Natural killer cell (primary cell): Measurements from ENCODE around the gene JPH2. TPM values are rescaled to one million over a fixed set of nuclear protein-coding genes. Genes with fewer than 3 reads are reported as not detected.

ENCODE experiments used
- ATAC-seq, 3 donors: fragments of 150-1000 bp in 2 of 3; fragments of 200-7000 bp in 1 of 3; cut with Tn5 transposase; 1 replicate in 1 of 3; 2 replicates in 2 of 3; pipeline ENCODE4 v1.10.0; 2021; ENCODE audit warnings: mild to moderate bottlenecking in 2 of 3, moderate library complexity in 2 of 3
- DNase-seq, 2 donors: peaks; one replicate each; pipeline versions ENCODE4 v3.0.0 to v3.0.0-alpha.2; 2013 to 2021; ENCODE audit warnings: mixed read lengths in 1 of 2
- H3K27ac ChIP-seq: one replicate; pipeline ENCODE4 v1.5.1; 2013; ENCODE audit warnings: mild to moderate bottlenecking, low read length
- H3K27me3 ChIP-seq: one replicate; pipeline ENCODE4 v1.6.1; 2013; ENCODE audit warnings: low read length; ENCODE audit not compliant: control insufficient read depth, insufficient read depth
- H3K36me3 ChIP-seq: one replicate; pipeline ENCODE4 v1.6.1; 2013; ENCODE audit warnings: low read length; ENCODE audit not compliant: control insufficient read depth, insufficient read depth
- H3K4me1 ChIP-seq: one replicate; pipeline ENCODE4 v1.6.1; 2013; ENCODE audit warnings: low read length; ENCODE audit not compliant: control insufficient read depth, insufficient read depth
- H3K4me3 ChIP-seq: one replicate; pipeline ENCODE4 v1.5.1; 2013; ENCODE audit warnings: low read length
- H3K9me3 ChIP-seq: one replicate; pipeline ENCODE4 v1.6.1; 2013; ENCODE audit warnings: low read length; ENCODE audit not compliant: control insufficient read depth, insufficient read depth
- H3K27ac Mint-ChIP-seq, 2 donors: one replicate each; pipeline ENCODE4 v1.8.0; 2022; ENCODE audit warnings: mild to moderate bottlenecking in 2 of 2, mixed read lengths in 2 of 2, moderate library complexity in 1 of 2
- H3K27me3 Mint-ChIP-seq, 2 donors: one replicate each; pipeline ENCODE4 v1.8.0; 2022; ENCODE audit warnings: low read depth in 2 of 2, mixed read lengths in 2 of 2
- H3K36me3 Mint-ChIP-seq: one replicate; pipeline ENCODE4 v1.8.0; 2022; ENCODE audit warnings: mixed read lengths
- H3K4me1 Mint-ChIP-seq, 2 donors: one replicate each; pipeline ENCODE4 v1.8.0; 2022; ENCODE audit warnings: mixed read lengths in 2 of 2
- H3K4me3 Mint-ChIP-seq: one replicate; pipeline ENCODE4 v1.8.0; 2022; ENCODE audit warnings: mild to moderate bottlenecking, moderate library complexity, mixed read lengths
- H3K9me3 Mint-ChIP-seq, 2 donors: one replicate each; pipeline ENCODE4 v1.8.0; 2022; ENCODE audit warnings: mixed read lengths in 2 of 2
- CTCF ChIP-seq: fragments of 200-600 bp; IDR thresholded peaks from one replicate; pipeline ENCODE4 v1.8.0; 2022; ENCODE audit warnings: antibody characterized with exemption
- WGBS: methylation state at CpG from one replicate; pipeline ENCODE4 v1.1.7; 2013; ENCODE audit warnings: missing lambda C conversion rate; ENCODE audit not compliant: insufficient coverage; 5-methylcytosine and 5-hydroxymethylcytosine counted together
- intact Hi-C: fragments of 100-400 bp; cut with micrococcal nuclease; formaldehyde crosslinking; loops from one replicate; pipeline ENCODE4 v1.14.2; 2022
- total RNA-seq, 4 donors: library from RNA; stranded (reverse); fragments of 120-200 nt in 1 of 4; gene quantifications; one replicate each; pipeline versions ENCODE4 v1.2.3 to v1.2.4, GENCODE V29; 2013 to 2022

JPH2 gene
- total RNA-seq, 3 donors from 2014 or later (not counting 1 experiment from before 2014, with no cell fraction given), result not detected

- Mint-ChIP-seq H3K9me3 (no peaks in the 10 kb centered on the region), H3K27me3 (peaks cover 35 to 42% of the 10 kb centered on the region in 2 donors), H3K4me1 (no peaks in the 10 kb centered on the region), H3K36me3 (no peaks in the 10 kb centered on the region), H3K4me3 (no peak overlapping the region), H3K27ac (no peak overlapping the region)
- ATAC-seq, result no peak
- H3K9me3 ChIP-seq, result no peaks in the 10 kb centered on the region
- no peak overlapping the region for H3K4me3 ChIP-seq
- H3K36me3 ChIP-seq, result no peaks in the 10 kb centered on the region
- no peak for DNase-seq
- intact Hi-C loops, result no loop called here
- no peak overlapping the region for H3K27ac ChIP-seq
- no peaks in the 10 kb centered on the region for H3K4me1 ChIP-seq
- H3K27me3 ChIP-seq, result no peaks in the 10 kb centered on the region
- 73% methylated on average over 7 of the region's 9 CpGs for WGBS
- TF ChIP-seq CTCF, result no peak
Observed at GRCh38 chr20:44120676-44121425, 66.1 kb downstream of the JPH2 start.

- H3K27me3 Mint-ChIP-seq, result peaks cover 41 to 48% of the 10 kb centered on the region in 2 donors
- H3K27ac Mint-ChIP-seq, result no peak overlapping the region
- H3K9me3 ChIP-seq, result no peaks in the 10 kb centered on the region
- H3K4me1 ChIP-seq, result no peaks in the 10 kb centered on the region
- no peak for TF ChIP-seq CTCF
- no peak for DNase-seq
- ATAC-seq, result no peak
- intact Hi-C loops, result no loop called here
- H3K36me3 Mint-ChIP-seq, result no peaks in the 10 kb centered on the region
- H3K27ac ChIP-seq, result no peak overlapping the region
- H3K27me3 ChIP-seq, result no peaks in the 10 kb centered on the region
- H3K9me3 Mint-ChIP-seq, result no peaks in the 10 kb centered on the region
- H3K4me3 Mint-ChIP-seq, result no peak overlapping the region
- H3K4me3 ChIP-seq, result no peak overlapping the region
- 85% methylated on average over 9 of the region's 9 CpGs for whole genome bisulfite sequencing
- no peaks in the 10 kb centered on the region for H3K4me1 Mint-ChIP-seq
- no peaks in the 10 kb centered on the region for H3K36me3 ChIP-seq
Observed at GRCh38 chr20:44118185-44119033, 68.6 kb downstream of the JPH2 start.

- H3K4me1 Mint-ChIP-seq, result no peaks in the 10 kb centered on the region
- H3K9me3 ChIP-seq, result no peaks in the 10 kb centered on the region
- H3K4me1 ChIP-seq, result no peaks in the 10 kb centered on the region
- intact Hi-C loops, result no loop called here
- H3K4me3 ChIP-seq, result no peak overlapping the region
- H3K36me3 ChIP-seq, result no peaks in the 10 kb centered on the region
- no peak overlapping the region for H3K27ac Mint-ChIP-seq
- DNase-seq (no peak), ATAC-seq (no peak)
- 83% methylated on average over 8 of the region's 8 CpGs for WGBS
- no peak overlapping the region for H3K27ac ChIP-seq
- H3K27me3 ChIP-seq, result no peaks in the 10 kb centered on the region
- no peaks in the 10 kb centered on the region for H3K36me3 Mint-ChIP-seq
- TF ChIP-seq CTCF, result no peak
- peaks cover 36 to 42% of the 10 kb centered on the region in 2 donors for H3K27me3 Mint-ChIP-seq
- H3K9me3 Mint-ChIP-seq, result no peaks in the 10 kb centered on the region
- no peak overlapping the region for H3K4me3 Mint-ChIP-seq
Observed at GRCh38 chr20:44117296-44118184, 69.4 kb downstream of the JPH2 start.
